ENCODE data around the gene TANC1. TPM values are rescaled to one million over a fixed set of nuclear protein-coding genes. Genes with fewer than 3 reads are reported as not detected.
A peak's percentile ranks its signal among the peaks of the same experiment; 100 is the strongest.

TANC1 gene
- total RNA-seq (10 to 100 TPM; 41.0 to 90.5 (median 74.2) TPM), polyA plus RNA-seq (10 to 100 TPM; 17.8 to 44.0 TPM)
- long read RNA-seq, donor 1, full-length matches to known transcripts, result 5 of 137 reads
- long read RNA-seq, donor 1, partial matches to known transcripts, result 51 of 137 reads
- long read RNA-seq, donor 1, other reads (novel, unspliced or antisense), result 81 of 137 reads
- long read RNA-seq, donor 2, full-length matches to known transcripts, result 5 of 135 reads
- long read RNA-seq, donor 2, partial matches to known transcripts, result 59 of 135 reads
- long read RNA-seq, donor 2, other reads (novel, unspliced or antisense), result 71 of 135 reads
- long read RNA-seq, donor 3, full-length matches to known transcripts, result 7 of 338 reads
- long read RNA-seq, donor 3, partial matches to known transcripts, result 142 of 338 reads
- long read RNA-seq, donor 3, other reads (novel, unspliced or antisense), result 189 of 338 reads

DNA sequence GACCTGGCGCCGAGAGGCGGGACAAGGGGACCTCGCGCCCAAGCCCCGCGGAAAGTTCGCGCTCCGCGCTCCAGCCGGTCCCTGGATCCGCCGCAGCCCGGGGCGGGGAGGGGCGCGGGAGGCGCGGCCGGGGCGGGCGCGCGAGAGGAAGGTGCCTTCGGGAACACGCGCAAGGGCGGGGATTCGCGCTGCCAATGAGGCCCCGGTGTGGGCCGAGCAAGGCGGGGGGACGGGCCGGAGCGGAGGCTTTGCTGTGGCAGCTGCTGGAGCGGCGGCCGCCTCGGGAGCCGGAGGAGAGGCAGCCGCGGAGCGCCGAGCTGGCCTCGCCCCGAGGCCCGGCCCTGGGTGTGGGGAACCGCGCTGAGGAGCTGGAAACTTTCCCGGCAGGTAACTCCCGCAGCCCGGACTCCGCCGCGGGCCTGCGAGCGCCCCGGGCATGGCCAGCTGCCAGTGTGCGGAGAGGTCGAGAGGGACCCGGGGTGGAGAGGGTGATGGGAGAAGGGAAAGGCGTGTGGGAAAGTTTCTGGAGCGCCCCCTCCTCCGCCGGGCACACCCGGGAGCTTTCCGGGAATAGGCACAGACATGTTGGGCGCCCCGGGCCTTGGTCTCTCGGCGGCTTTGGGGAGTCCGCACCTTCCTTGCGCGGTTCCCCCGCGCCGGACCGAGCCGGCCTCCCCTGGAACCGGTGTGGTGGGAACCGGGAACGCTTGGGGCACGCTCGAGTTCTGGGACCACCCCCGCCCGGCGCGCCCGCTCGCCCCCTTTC lies at the start of gene TANC1:
Gene TANC1 (plus strand): TSS at position 245 of the 766 bp plus-strand sequence. CDS start 97,271 bp downstream, outside the sequence.
- Histone ChIP-seq H3K9me3 (no peaks in the 10 kb centered on the region), H3K4me1 (peaks cover 7 to 62% (median 44%) of the 10 kb centered on the region in 9 donors), H3K4me3 (peak within 1 kb of the TSS; percentile 62 to 97 (median 90)), H3K36me3 (no peaks in the 10 kb centered on the region), H3K27ac (peak within 1 kb of the TSS; percentile 74 to 97 (median 92)), H3K27me3 (peaks cover 0 to 44% (median 0%) of the 10 kb centered on the region in 7 donors)
- intact Hi-C loops (cut with DNase I), result loop anchor here in 7 of 10 donors (2.0 to 10.0 kb wide), 8 partner anchors 64 to 150 kb away; no protein-coding TSS in a partner anchor
- peak; percentile 92 to 97 (median 96) for ATAC-seq
- 0 to 1% methylated on average over 82 to 92 of the region's 92 CpGs for WGBS, 2 donors
- TF ChIP-seq, protein P1, sequence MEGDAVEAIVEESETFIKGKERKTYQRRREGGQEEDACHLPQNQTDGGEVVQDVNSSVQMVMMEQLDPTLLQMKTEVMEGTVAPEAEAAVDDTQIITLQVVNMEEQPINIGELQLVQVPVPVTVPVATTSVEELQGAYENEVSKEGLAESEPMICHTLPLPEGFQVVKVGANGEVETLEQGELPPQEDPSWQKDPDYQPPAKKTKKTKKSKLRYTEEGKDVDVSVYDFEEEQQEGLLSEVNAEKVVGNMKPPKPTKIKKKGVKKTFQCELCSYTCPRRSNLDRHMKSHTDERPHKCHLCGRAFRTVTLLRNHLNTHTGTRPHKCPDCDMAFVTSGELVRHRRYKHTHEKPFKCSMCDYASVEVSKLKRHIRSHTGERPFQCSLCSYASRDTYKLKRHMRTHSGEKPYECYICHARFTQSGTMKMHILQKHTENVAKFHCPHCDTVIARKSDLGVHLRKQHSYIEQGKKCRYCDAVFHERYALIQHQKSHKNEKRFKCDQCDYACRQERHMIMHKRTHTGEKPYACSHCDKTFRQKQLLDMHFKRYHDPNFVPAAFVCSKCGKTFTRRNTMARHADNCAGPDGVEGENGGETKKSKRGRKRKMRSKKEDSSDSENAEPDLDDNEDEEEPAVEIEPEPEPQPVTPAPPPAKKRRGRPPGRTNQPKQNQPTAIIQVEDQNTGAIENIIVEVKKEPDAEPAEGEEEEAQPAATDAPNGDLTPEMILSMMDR (IDR thresholded peaks at IDR 0.05), result no peak
- DNase-seq, result peak; percentile 95

DNA sequence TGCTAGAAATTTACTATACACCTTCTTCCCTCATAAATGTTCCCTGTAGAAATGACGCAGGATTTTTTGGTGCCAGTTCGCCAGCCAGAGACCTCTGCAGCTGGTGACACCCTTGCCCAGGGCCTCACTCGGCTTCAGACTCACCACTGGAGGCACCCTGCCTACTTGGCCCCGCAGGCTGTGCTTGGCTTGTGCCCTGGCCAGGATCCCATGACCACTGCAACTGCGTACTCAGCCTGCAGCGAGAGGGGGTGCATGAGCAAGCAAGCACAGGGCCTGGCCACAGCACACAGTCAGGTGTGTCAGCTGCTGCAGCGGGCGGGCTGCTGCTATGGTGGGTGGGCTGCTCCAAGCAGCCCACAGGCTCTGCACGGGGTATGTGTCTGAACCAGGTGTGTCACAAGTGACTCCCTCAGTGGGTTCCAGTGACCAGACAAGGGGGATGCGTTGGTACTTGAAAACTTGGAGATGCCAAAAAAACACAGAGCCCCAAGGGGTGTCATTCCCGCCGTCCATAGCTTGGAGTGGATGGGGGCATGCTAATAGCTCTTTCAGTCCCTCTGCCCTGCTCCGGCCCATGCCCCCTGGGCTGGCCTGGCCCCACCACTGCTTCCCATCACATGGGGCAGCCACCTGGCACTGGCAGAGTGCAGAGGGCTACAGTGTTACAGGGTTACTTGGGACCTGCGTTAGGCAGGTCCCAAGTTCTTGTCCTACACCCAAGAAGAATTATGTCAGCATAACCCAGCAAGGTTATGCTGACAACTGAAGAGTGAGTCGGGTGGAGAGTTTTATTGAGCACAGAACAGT lies 46.6 kb upstream of the TANC1 start:
- intact Hi-C loops (cut with DNase I), result no loop called here
- ATAC-seq (peak; percentile 52 to 87 (median 66)), DNase-seq (peak; percentile 30 to 37)
- Histone ChIP-seq H3K4me3 (no peak overlapping the region), H3K27me3 (no peaks in the 10 kb centered on the region), H3K9me3 (no peaks in the 10 kb centered on the region), H3K27ac (no peak overlapping the region), H3K4me1 (no peaks in the 10 kb centered on the region), H3K36me3 (no peaks in the 10 kb centered on the region)
- 86 to 89% methylated on average over 15 of the region's 15 CpGs for WGBS, 2 donors
- TF ChIP-seq, protein P1 (IDR thresholded peaks at IDR 0.05), result peak in 6 of 9 donors; percentile 12 to 50 (median 22)

DNA sequence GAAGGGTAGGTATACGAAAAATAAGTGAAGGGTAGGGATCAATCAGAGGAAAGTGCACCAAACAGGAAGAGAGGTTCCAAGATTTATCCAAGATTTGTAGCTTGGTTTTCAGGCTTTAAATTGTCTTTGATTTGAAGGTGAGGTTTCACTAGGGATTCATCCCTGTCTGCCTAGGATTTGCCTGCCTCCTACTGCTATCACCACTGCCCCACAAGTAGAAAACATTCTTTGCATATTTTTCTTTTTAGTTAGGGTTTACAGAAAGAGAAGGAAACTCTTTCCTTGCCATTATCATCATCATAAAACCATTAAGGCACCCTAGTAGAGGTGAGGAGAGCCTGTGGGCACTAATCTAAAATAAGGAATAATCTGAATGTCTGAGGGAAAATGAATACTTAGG lies 45.8 kb upstream of the TANC1 start:
- Histone ChIP-seq H3K4me3 (no peak overlapping the region), H3K36me3 (no peaks in the 10 kb centered on the region), H3K27me3 (no peaks in the 10 kb centered on the region), H3K27ac (no peak overlapping the region), H3K4me1 (no peaks in the 10 kb centered on the region), H3K9me3 (no peaks in the 10 kb centered on the region)
- 89 to 92% methylated on average over 1 of the region's 1 CpG for WGBS, 2 donors
- ATAC-seq (no peak), DNase-seq (no peak)
- TF ChIP-seq, protein P1 (IDR thresholded peaks at IDR 0.05), result no peak
- intact Hi-C loops (cut with DNase I), result no loop called here

DNA sequence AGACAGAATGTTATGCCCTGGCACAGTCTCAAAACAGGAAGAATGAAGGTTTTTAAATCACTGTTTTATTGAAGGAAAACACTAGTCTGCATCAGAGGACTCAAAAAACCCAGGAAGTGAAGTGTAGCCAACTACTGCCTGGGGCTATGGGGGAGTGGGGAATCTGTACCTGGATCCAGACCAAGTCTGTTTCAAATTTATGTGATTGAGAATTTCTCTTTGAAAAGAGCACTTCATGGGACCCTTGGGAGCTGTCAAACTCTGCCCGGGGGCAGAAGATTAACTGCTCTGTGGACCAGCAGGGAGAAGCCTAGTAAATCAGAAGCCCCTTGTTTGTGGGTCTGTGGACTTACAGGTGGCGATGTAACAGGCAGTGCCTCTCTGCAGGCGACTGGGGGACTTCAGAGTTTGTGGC lies 45.3 kb upstream of the TANC1 start:
- intact Hi-C loops (cut with DNase I), result no loop called here
- no peak for DNase-seq
- no peak for ATAC-seq
- H3K9me3 ChIP-seq, result peaks cover 0 to 5% (median under 1%) of the 10 kb centered on the region in 11 donors
- no peak overlapping the region for H3K4me3 ChIP-seq
- TF ChIP-seq, protein P1 (IDR thresholded peaks at IDR 0.05), result no peak
- WGBS, 2 donors, result 55 to 57% methylated on average over 3 of the region's 3 CpGs
- no peaks in the 10 kb centered on the region for H3K36me3 ChIP-seq
- no peak overlapping the region for H3K27ac ChIP-seq
- H3K27me3 ChIP-seq, result no peaks in the 10 kb centered on the region
- H3K4me1 ChIP-seq, result no peaks in the 10 kb centered on the region
